Stomach (tissue), 4 donors: ENCODE data around the gene DOK6.

Experiments
- CTCF ChIP-seq, 7 experiments: fragments of 450-650 bp in 4 of 7; fragments of 200-600 bp in 3 of 7; sonication (generic) in 3 of 7; IDR thresholded peaks; one replicate each; pipeline ENCODE4 v1.5.1; 2016 to 2019; ENCODE audit warnings: antibody characterized with exemption in 7 of 7, control low read depth in 2 of 7, mild to moderate bottlenecking in 1 of 7
- EP300 ChIP-seq: sonication (generic); formaldehyde crosslinking; IDR thresholded peaks from one replicate; pipeline ENCODE4 v1.6.1; 2017; ENCODE audit warnings: antibody characterized with exemption
- POLR2A ChIP-seq, 4 donors: fragments of 450-650 bp; IDR thresholded peaks; one replicate each; pipeline ENCODE4 v1.6.1; 2016; ENCODE audit warnings: antibody characterized with exemption in 4 of 4, control low read depth in 2 of 4, mild to moderate bottlenecking in 1 of 4, moderate library complexity in 1 of 4
- POLR2AphosphoS5 ChIP-seq, 3 donors: sonication (generic); formaldehyde crosslinking; IDR thresholded peaks; one replicate each; pipeline ENCODE4 v1.6.1; 2016; ENCODE audit warnings: antibody characterized with exemption in 3 of 3

- TF ChIP-seq CTCF (IDR thresholded peaks at IDR 0.05), result no peak
- no peak for TF ChIP-seq POLR2A (IDR thresholded peaks at IDR 0.05)
- no peak for TF ChIP-seq EP300
- no peak for TF ChIP-seq POLR2AphosphoS5 (IDR thresholded peaks at IDR 0.05)
Observed at GRCh38 chr18:69444221-69444620, 43.5 kb downstream of the DOK6 start.
